Osteocyte (in vitro differentiated cells): ENCODE data around the gene CCDC141. TPM values are rescaled to one million over a fixed set of nuclear protein-coding genes. Genes with fewer than 3 reads are reported as not detected.

Source experiments
- DNase-seq: peaks from one replicate; pipeline ENCODE4 v3.0.0; 2021; ENCODE audit warnings: mixed read lengths; ENCODE audit not compliant: unreplicated experiment; ENCODE audit errors: extremely low spot score
- H3K27ac Mint-ChIP-seq: one replicate; pipeline ENCODE4 v1.8.0; 2021; ENCODE audit warnings: mild to moderate bottlenecking, mixed read lengths; ENCODE audit not compliant: unreplicated experiment
- H3K27me3 Mint-ChIP-seq: one replicate; pipeline ENCODE4 v1.8.0; 2021; ENCODE audit warnings: mixed read lengths; ENCODE audit not compliant: unreplicated experiment
- H3K36me3 Mint-ChIP-seq: one replicate; pipeline ENCODE4 v1.8.0; 2021; ENCODE audit warnings: mixed read lengths; ENCODE audit not compliant: unreplicated experiment
- H3K4me1 Mint-ChIP-seq: one replicate; pipeline ENCODE4 v1.8.0; 2021; ENCODE audit warnings: mixed read lengths; ENCODE audit not compliant: unreplicated experiment
- H3K4me3 Mint-ChIP-seq: one replicate; pipeline ENCODE4 v1.8.0; 2021; ENCODE audit warnings: mild to moderate bottlenecking, moderate library complexity, mixed read lengths; ENCODE audit not compliant: unreplicated experiment
- H3K9me3 Mint-ChIP-seq: one replicate; pipeline ENCODE4 v1.8.0; 2021; ENCODE audit warnings: mixed read lengths; ENCODE audit not compliant: unreplicated experiment
- total RNA-seq: library from RNA; stranded (reverse); gene quantifications from 2 replicates; pipeline ENCODE4 v1.2.1, GENCODE V29; 2021
- TF ChIP-seq, protein P1 (sequence below): fragments of 200-600 bp; sonication (generic); IDR thresholded peaks from 2 replicates; pipeline ENCODE4 v1.5.0; 2021; ENCODE audit warnings: antibody characterized with exemption, mild to moderate bottlenecking, moderate library complexity

CCDC141 gene
- total RNA-seq, 1 donor from 2014 or later = not detected

DNA sequence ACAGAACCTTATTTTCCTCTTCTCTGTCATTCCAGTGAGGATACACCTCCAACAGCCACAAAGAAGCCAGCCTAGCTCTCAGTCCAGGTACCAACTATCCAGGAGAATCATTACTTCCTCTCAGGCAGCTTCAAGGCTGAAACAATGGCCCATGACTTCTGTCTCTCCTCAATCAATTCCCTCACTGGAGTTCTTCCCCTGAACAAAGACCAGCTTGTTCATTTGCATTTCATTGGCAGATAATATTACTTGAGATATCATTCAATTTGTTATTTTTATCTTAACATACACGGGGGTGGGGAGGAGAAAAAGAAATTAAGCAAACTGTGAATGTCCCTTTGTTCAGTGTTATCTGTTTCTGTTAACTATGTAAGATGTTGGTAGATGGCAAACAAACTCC, 44.0 kb downstream of the CCDC141 start:
- no peak overlapping the region for H3K27ac Mint-ChIP-seq
- TF ChIP-seq, protein P1, sequence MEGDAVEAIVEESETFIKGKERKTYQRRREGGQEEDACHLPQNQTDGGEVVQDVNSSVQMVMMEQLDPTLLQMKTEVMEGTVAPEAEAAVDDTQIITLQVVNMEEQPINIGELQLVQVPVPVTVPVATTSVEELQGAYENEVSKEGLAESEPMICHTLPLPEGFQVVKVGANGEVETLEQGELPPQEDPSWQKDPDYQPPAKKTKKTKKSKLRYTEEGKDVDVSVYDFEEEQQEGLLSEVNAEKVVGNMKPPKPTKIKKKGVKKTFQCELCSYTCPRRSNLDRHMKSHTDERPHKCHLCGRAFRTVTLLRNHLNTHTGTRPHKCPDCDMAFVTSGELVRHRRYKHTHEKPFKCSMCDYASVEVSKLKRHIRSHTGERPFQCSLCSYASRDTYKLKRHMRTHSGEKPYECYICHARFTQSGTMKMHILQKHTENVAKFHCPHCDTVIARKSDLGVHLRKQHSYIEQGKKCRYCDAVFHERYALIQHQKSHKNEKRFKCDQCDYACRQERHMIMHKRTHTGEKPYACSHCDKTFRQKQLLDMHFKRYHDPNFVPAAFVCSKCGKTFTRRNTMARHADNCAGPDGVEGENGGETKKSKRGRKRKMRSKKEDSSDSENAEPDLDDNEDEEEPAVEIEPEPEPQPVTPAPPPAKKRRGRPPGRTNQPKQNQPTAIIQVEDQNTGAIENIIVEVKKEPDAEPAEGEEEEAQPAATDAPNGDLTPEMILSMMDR = no peak

DNA sequence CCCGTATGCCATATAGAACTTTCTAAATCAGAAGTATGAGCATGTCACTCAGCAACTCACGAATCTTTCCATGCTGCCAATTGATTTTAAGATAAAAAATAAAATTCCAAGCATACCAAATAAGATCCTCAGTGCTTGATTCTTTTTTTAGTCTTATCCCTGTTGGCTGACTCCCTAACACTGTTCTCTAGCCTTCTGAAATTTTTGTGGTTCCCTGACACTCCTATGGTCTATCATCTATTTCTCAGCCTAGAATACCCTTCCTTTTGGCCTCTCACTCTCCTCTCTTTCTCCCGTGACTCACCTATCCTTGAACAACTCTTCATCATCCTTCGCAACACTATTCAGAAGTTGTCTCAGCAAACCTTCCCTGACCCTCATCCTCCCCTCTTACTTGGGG, 50.5 kb downstream of the CCDC141 start:
- TF ChIP-seq, protein P1 = no peak
- Mint-ChIP-seq H3K27me3 (peaks cover 9% of the 10 kb centered on the region), H3K4me3 (no peak overlapping the region), H3K36me3 (no peaks in the 10 kb centered on the region), H3K4me1 (no peaks in the 10 kb centered on the region), H3K9me3 (no peaks in the 10 kb centered on the region), H3K27ac (no peak overlapping the region)
- DNase-seq = no peak

More for the DNA sequence above, 44.0 kb downstream of the CCDC141 start:
- no peak overlapping the region for H3K4me3 Mint-ChIP-seq
- no peaks in the 10 kb centered on the region for H3K4me1 Mint-ChIP-seq
- DNase-seq = no peak
- peaks cover 10% of the 10 kb centered on the region for H3K9me3 Mint-ChIP-seq
- no peaks in the 10 kb centered on the region for H3K36me3 Mint-ChIP-seq
- peaks cover 17% of the 10 kb centered on the region for H3K27me3 Mint-ChIP-seq

DNA sequence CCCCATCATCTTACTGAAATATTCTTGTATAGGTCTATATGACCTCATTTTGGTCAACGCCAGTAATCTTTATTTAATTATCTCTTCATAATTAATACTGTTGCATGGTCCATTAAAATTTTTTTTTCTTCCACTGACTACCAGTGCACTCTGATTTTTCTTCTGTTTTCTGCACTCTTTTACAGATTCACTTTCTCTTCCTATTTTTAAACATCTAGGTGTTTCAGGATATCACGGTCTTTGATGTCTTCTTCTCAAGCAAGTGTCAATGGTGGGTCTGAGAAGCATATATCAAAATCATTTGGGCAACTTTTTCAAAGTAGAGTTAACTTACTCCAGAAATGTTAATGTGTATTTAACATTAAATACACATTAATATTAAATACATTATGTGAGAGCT, 51.4 kb downstream of the CCDC141 start:
- no peak for DNase-seq
- Mint-ChIP-seq H3K27ac (no peak overlapping the region), H3K27me3 (peaks cover 9% of the 10 kb centered on the region), H3K4me3 (no peak overlapping the region), H3K4me1 (no peaks in the 10 kb centered on the region), H3K9me3 (no peaks in the 10 kb centered on the region), H3K36me3 (no peaks in the 10 kb centered on the region)
- TF ChIP-seq, protein P1 = no peak

DNA sequence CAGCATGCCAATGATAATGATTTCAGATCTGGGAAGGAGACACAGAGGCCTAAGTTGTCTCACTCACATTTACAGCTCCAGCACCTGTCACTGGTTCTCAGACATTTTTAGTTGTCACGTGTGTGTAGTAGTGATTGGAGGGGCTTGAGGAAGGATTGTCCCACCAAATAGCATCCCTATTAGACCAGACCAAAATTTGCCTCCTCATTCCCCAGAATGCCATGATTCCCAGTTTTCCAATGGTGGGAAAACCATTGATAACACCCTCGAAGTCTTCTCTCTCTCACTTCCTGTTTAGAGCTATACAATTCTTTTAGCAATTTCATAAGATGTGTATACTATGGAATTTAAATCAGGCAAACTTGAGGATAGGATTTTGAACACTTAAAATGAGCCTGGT, 52.5 kb downstream of the CCDC141 start:
- H3K36me3 Mint-ChIP-seq = no peaks in the 10 kb centered on the region
- no peak overlapping the region for H3K4me3 Mint-ChIP-seq
- peaks cover 12% of the 10 kb centered on the region for H3K27me3 Mint-ChIP-seq
- no peaks in the 10 kb centered on the region for H3K4me1 Mint-ChIP-seq
- H3K9me3 Mint-ChIP-seq = no peaks in the 10 kb centered on the region
- no peak overlapping the region for H3K27ac Mint-ChIP-seq
- DNase-seq = no peak
- TF ChIP-seq, protein P1 = no peak

DNA sequence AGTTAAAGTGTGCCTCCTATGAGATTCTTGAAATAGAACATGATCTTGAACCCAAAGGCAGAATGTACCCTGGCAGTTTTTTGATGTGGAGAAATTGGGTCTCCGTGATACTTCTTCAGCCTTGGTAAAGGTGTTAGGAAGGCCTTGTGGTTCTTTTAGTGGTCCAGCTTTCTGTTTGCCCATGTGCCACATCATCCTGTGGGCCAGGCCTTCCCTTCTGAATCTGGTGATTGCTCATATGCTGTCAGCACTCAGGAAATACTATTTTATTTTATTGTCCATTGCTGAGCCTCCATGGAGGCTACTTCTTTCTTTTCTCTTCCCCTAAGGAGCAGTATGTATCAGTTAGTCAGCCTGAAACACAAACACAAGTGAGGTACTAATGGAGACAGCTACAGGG, 52.9 kb downstream of the CCDC141 start:
- DNase-seq = no peak
- no peaks in the 10 kb centered on the region for H3K9me3 Mint-ChIP-seq

More for the DNA sequence above, 52.9 kb downstream of the CCDC141 start:
- H3K4me3 Mint-ChIP-seq = no peak overlapping the region
- H3K27ac Mint-ChIP-seq = no peak overlapping the region
- H3K36me3 Mint-ChIP-seq = no peaks in the 10 kb centered on the region
- peaks cover 14% of the 10 kb centered on the region for H3K27me3 Mint-ChIP-seq
- TF ChIP-seq, protein P1 = no peak
- no peaks in the 10 kb centered on the region for H3K4me1 Mint-ChIP-seq
